GM06990 (cell line): ENCODE measurements around the gene C16orf96.

ENCODE experiments used
- DNase-seq: peaks from one replicate; pipeline ENCODE4 v3.0.0-alpha.2; 2011; ENCODE audit not compliant: insufficient read length; ENCODE audit errors: extremely low read depth
- H3K27me3 ChIP-seq: replicated peaks from 2 replicates; pipeline ENCODE4 v1.6.0; 2011; ENCODE audit warnings: low read length; ENCODE audit not compliant: control insufficient read depth, insufficient read depth
- H3K36me3 ChIP-seq: 2 replicates; pipeline ENCODE4 v1.5.1; 2011; ENCODE audit warnings: low read length; ENCODE audit not compliant: control insufficient read depth, insufficient read depth
- H3K4me3 ChIP-seq: replicated peaks from 2 replicates; pipeline ENCODE4 v1.5.1; 2011; ENCODE audit warnings: low read depth, mild to moderate bottlenecking, control low read depth, low read length
- CTCF ChIP-seq: IDR thresholded peaks from 2 replicates; pipeline ENCODE4 v1.5.1; 2011; ENCODE audit warnings: low read length, control low read depth, mild to moderate bottlenecking, inconsistent platforms; ENCODE audit not compliant: insufficient read depth, poor library complexity, severe bottlenecking

The C16orf96 gene

DNA sequence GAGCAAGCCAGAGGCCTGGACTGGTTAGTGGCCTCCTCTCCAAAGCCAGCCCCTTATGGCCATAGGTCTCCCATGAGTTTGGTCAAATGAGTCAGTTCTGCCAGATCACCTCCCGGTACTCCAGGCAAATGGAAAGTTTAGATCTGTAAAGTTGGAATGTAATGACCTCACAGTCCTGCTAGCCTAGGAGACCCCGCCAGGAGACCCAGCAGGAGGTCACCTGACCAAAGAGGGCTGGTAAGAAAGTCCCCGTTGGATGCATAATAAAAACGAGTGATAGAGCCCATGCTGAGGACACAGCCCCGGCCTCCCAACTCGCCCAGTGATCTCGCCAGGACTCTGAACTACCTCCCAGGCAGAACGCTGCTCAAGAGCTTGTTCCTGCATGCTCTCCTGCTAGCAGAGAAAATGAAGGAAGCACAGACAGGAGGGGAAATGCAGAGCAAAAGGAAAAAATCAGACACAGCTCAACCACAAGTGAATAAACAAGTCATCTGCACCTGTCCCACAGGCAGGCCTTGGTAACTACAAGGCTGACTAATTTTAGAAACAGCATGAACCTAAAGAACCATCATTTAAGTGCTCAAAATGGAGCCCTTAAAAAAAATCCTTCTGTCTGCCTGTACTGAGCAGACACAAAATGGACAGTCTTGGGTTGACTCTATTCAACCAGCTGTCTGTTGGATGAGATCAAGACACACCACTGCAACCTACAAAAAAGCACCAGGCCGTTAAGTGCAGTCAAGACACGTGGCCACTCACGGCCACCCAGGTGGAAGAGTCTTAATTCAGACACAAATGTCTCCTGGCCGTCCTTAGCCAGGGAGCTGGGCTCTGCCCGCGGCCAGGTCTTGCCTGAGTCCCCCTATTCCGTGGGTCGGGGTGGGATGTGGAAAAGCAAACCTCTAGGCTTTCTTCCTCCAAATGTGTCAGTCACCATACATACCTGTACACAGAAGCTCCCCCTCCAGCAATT is 26.8 kb upstream of the C16orf96 start:
- Histone ChIP-seq H3K27me3 (no peaks in the 10 kb centered on the region), H3K4me3 (no peak overlapping the region), H3K36me3 (no peaks in the 10 kb centered on the region)
- DNase-seq, result no peak
- no peak for TF ChIP-seq CTCF

- DNase-seq, result no peak
- no peaks in the 10 kb centered on the region for H3K36me3 ChIP-seq
- H3K4me3 ChIP-seq, result no peak overlapping the region
- no peaks in the 10 kb centered on the region for H3K27me3 ChIP-seq
- no peak for TF ChIP-seq CTCF
Measured at GRCh38 chr16:4531811-4532210, 24.3 kb upstream of the C16orf96 start.

- no peak for DNase-seq
- no peak for TF ChIP-seq CTCF
- no peak overlapping the region for H3K4me3 ChIP-seq
- H3K27me3 ChIP-seq, result no peaks in the 10 kb centered on the region
- H3K36me3 ChIP-seq, result no peaks in the 10 kb centered on the region
Measured at GRCh38 chr16:4532238-4532637, 23.9 kb upstream of the C16orf96 start.

DNA sequence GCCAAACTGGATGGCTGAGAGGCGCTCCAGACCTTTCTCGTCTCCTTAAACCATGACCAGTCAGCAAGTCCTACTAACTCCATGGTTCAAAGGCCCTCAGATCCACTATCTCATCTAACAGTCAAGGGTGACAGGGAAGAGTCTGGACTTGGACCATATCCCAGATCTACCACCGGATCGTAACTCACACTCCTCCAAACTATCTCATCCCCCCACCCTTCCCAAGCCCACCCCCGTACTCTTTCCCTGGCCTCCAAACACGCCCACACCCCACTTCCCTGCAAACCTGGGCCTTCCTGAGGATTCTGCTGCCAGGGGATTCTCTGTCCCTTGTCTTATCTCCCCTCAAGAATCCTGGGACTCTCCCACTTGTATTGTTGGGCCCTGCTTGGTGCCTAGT is 22.6 kb upstream of the C16orf96 start:
- no peak for TF ChIP-seq CTCF
- H3K36me3 ChIP-seq, result no peaks in the 10 kb centered on the region

GRCh38 chr16:4534151-4534790 is 21.9 kb upstream of the C16orf96 start:
- Histone ChIP-seq H3K4me3 (no peak overlapping the region), H3K27me3 (no peaks in the 10 kb centered on the region), H3K36me3 (no peaks in the 10 kb centered on the region)
- no peak for DNase-seq
- no peak for TF ChIP-seq CTCF

More for the DNA sequence above, 22.6 kb upstream of the C16orf96 start:
- H3K4me3 ChIP-seq, result no peak overlapping the region
- no peaks in the 10 kb centered on the region for H3K27me3 ChIP-seq
- no peak for DNase-seq
